ENCODE results near the gene PHF21B. TPM values are rescaled to one million over a fixed set of nuclear protein-coding genes. Genes with fewer than 3 reads are reported as not detected.

The PHF21B gene
- total RNA-seq, 4 donors from 2014 or later = 0.17 to 0.62 TPM; not detected in 2

DNA sequence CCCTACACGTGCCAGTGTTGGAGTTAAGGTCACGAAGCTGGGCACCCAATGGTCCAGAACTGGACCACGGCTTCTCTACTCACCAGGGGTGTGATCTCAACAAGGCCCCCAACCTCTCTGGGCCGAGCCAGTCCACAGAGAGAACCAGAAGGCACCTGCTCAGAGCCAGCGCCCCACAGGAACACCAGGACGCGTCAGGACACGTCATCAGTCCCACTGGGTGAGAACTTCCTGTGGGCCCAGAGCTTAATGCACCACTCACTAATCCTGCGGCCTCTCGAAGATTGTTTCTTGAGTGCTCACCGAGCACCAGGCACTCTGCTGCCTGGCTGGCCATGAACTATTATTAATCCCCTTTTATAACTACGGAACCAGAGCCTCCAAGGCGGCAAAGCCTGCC lies 10.1 kb downstream of the PHF21B start:
- TF ChIP-seq, protein P1, sequence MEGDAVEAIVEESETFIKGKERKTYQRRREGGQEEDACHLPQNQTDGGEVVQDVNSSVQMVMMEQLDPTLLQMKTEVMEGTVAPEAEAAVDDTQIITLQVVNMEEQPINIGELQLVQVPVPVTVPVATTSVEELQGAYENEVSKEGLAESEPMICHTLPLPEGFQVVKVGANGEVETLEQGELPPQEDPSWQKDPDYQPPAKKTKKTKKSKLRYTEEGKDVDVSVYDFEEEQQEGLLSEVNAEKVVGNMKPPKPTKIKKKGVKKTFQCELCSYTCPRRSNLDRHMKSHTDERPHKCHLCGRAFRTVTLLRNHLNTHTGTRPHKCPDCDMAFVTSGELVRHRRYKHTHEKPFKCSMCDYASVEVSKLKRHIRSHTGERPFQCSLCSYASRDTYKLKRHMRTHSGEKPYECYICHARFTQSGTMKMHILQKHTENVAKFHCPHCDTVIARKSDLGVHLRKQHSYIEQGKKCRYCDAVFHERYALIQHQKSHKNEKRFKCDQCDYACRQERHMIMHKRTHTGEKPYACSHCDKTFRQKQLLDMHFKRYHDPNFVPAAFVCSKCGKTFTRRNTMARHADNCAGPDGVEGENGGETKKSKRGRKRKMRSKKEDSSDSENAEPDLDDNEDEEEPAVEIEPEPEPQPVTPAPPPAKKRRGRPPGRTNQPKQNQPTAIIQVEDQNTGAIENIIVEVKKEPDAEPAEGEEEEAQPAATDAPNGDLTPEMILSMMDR (IDR thresholded peaks at IDR 0.05) = no peak
- TF ChIP-seq POLR2A (IDR thresholded peaks at IDR 0.05) = no peak

DNA sequence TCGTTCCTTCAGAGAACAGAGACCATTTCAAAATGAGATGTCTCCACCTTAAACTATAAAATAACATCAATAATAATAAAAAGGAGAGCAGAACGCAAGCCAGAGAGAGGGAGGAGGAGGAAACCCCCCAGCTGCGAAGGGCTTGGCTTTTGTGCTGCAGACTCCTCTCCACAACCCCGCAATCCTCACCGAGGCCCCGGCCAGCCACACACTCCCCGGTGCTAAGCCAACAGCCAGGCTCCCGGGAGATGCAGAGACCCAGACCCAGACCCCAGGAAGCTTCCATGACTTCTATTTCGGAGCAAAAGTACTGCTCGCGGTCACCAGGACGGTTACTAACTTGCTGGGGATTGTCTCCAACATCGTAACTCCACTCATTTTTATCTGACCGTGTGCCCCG lies 10.6 kb downstream of the PHF21B start:
- TF ChIP-seq POLR2A (IDR thresholded peaks at IDR 0.05) = no peak
- TF ChIP-seq, protein P1 (IDR thresholded peaks at IDR 0.05) = no peak
- WGBS, 2 donors = 81 to 86% methylated on average over 15 of the region's 15 CpGs
- H3K4me3 ChIP-seq (ENCODE audit: low read depth, poor library complexity, severe bottlenecking) = no peak overlapping the region
- DNase-seq (ENCODE audit: low spot score in 2 of 2) = no peak
- intact Hi-C loops (cut with DNase I; ENCODE audit: low total_unique reads) = no loop called here

More for the DNA sequence above, 10.1 kb downstream of the PHF21B start:
- 72 to 75% methylated on average over 13 of the region's 13 CpGs for WGBS, 2 donors
- H3K4me3 ChIP-seq (ENCODE audit: low read depth, poor library complexity, severe bottlenecking) = no peak overlapping the region
- no peak for DNase-seq (ENCODE audit: low spot score in 2 of 2)
- intact Hi-C loops (cut with DNase I; ENCODE audit: low total_unique reads) = no loop called here

DNA sequence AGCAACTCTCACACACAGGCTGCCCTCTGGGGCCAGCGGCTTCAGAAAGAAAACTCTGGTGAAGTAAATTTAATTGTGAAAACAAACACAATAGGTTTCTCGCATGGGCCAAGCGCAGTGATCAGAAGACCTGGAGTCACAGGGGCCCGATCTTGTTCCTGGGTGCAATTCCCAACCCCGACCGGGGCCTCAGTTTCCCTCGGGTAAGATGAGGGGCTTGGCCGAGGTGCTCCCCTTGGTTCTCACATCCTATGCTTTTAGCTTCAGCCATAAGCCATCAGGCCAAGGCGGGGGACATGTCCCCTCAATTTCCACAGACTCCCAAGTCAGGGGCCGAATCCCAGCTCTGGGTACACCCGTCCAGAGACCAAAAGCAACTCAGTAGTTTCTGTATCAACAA lies 11.5 kb downstream of the PHF21B start:
- WGBS, 2 donors = 90 to 93% methylated on average over 11 of the region's 11 CpGs
- TF ChIP-seq, protein P1 (IDR thresholded peaks at IDR 0.05) = no peak
- no peak for TF ChIP-seq POLR2A (IDR thresholded peaks at IDR 0.05)
- no peak overlapping the region for H3K4me3 ChIP-seq (ENCODE audit: low read depth, poor library complexity, severe bottlenecking)
- intact Hi-C loops (cut with DNase I; ENCODE audit: low total_unique reads) = no loop called here
- DNase-seq (ENCODE audit: low spot score in 2 of 2) = no peak

DNA sequence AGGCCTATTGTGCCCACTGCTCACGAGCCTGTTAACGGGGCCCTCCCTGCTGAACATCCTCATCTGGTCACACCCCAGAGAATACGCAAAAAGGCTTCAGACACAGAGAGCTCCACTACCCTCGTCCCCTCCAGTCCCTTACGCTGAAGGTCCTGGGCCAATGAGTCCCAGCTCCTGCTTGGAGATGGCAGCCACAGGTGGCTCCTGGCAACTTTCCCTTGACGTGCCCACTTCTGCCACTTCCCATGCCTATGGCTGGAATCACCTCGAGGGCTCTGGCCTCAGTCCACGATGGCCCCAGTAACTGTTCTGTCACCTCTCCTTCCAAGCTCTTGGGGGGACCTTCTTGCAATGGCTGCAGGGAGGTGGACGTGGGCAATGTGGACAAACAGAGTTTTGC lies 12.7 kb downstream of the PHF21B start:
- intact Hi-C loops (cut with DNase I; ENCODE audit: low total_unique reads) = no loop called here
- DNase-seq (ENCODE audit: low spot score in 2 of 2) = no peak
- WGBS, 2 donors = 79 to 86% methylated on average over 9 of the region's 9 CpGs
- H3K4me3 ChIP-seq (ENCODE audit: low read depth, poor library complexity, severe bottlenecking) = no peak overlapping the region
- TF ChIP-seq POLR2A (IDR thresholded peaks at IDR 0.05) = no peak
- TF ChIP-seq, protein P1 (IDR thresholded peaks at IDR 0.05) = no peak

DNA sequence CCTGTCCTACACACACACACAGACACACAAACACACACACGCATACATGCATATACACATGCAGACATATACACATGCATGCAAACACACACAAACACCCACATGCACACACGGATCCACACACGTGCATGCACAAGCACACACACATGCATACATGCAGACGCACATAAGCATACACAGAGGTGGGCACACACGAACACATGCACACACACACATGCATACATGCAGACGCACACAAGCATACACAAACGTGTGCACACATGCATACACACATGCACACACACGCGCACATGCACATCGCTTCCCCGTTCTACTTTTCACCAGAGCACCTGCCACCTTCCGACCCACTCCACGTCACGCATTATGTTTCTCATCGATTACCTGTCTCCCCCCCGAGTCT lies 13.2 kb downstream of the PHF21B start:
- H3K4me3 ChIP-seq (ENCODE audit: low read depth, poor library complexity, severe bottlenecking) = no peak overlapping the region
- 90% methylated on average over 16 of the region's 16 CpGs for WGBS, 2 donors
- TF ChIP-seq, protein P1 (IDR thresholded peaks at IDR 0.05) = no peak
- TF ChIP-seq POLR2A (IDR thresholded peaks at IDR 0.05) = no peak
- intact Hi-C loops (cut with DNase I; ENCODE audit: low total_unique reads) = no loop called here
- DNase-seq (ENCODE audit: low spot score in 2 of 2) = no peak

DNA sequence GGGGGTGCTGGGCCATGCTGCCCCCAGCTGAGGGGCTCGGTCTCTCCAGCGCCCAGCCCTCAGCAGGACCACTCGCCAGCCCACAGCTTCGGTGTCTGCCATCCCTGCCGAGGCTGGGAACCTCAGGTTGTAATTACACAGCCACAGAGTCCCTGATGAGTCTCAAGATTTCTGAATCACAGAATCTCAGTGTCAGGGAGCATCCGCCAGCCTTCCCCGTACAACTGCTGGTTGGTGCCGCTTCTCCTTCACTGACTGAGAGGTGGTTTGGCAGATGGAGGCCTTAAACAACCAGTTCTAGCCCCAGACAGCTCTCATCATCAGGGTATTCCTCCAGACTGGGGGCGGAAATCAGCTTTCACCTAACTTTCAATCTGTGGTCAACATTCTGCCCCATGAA lies 13.7 kb downstream of the PHF21B start:
- H3K4me3 ChIP-seq (ENCODE audit: low read depth, poor library complexity, severe bottlenecking) = no peak overlapping the region
- no peak for DNase-seq (ENCODE audit: low spot score in 2 of 2)
- TF ChIP-seq, protein P1 (IDR thresholded peaks at IDR 0.05) = no peak
- TF ChIP-seq POLR2A (IDR thresholded peaks at IDR 0.05) = no peak
- intact Hi-C loops (cut with DNase I; ENCODE audit: low total_unique reads) = no loop called here
- 79 to 83% methylated on average over 6 to 9 of the region's 9 CpGs for WGBS, 2 donors
